ENCODE results near the gene GAST. TPM values are rescaled to one million over a fixed set of nuclear protein-coding genes. Genes with fewer than 3 reads are reported as not detected.
A peak's percentile ranks its signal among the peaks of the same experiment; 100 is the strongest.

Gene GAST
- total RNA-seq, 1 donor from 2014 or later: not detected

- H2AFZ ChIP-seq (ENCODE audit: low read depth, low read length): no peak overlapping the region
- Mint-ChIP-seq H3K27ac (ENCODE audit: unreplicated experiment) (no peak overlapping the region), H3K36me3 (ENCODE audit: low read depth, unreplicated experiment) (peaks cover 20% of the 10 kb centered on the region), H3K9me3 (ENCODE audit: unreplicated experiment) (peaks cover 2% of the 10 kb centered on the region), H3K4me3 (ENCODE audit: unreplicated experiment) (no peak overlapping the region), H3K4me1 (ENCODE audit: low read depth, unreplicated experiment) (peaks cover 6% of the 10 kb centered on the region), H3K27me3 (ENCODE audit: low read depth, unreplicated experiment) (peaks cover 4% of the 10 kb centered on the region)
- H3K4me2 ChIP-seq (ENCODE audit: low read length): no peak overlapping the region
- peaks cover 26% of the 10 kb centered on the region for H3K79me2 ChIP-seq (ENCODE audit: insufficient read depth, low read length)
- H3K4me1 ChIP-seq (ENCODE audit: insufficient read depth, low read length): peaks cover 23% of the 10 kb centered on the region
- TF ChIP-seq CTCF (IDR thresholded peaks at IDR 0.05; ENCODE audit: insufficient read depth, low read depth, low read length) (no peak), EZH2 (IDR thresholded peaks at IDR 0.05; ENCODE audit: insufficient read depth, low read length) (no peak)
- H4K20me1 ChIP-seq (ENCODE audit: insufficient read depth, low read length): peaks cover 23% of the 10 kb centered on the region
- H3K36me3 ChIP-seq (ENCODE audit: insufficient read depth, low read length): peaks cover 19% of the 10 kb centered on the region
- no peak for FAIRE-seq
- no peak for DNase-seq (ENCODE audit: low read depth)
- H3K4me3 ChIP-seq (ENCODE audit: insufficient read depth, low read depth, low read length): no peak overlapping the region
- H3K9ac ChIP-seq (ENCODE audit: low read length): no peak overlapping the region
- peaks cover 3% of the 10 kb centered on the region for H3K27me3 ChIP-seq (ENCODE audit: insufficient read depth, low read length)
- no peak overlapping the region for H3K27ac ChIP-seq (ENCODE audit: low read depth, low read length)
- no peaks in the 10 kb centered on the region for H3K9me3 ChIP-seq (ENCODE audit: insufficient read depth, low read depth, low read length)
Observed at GRCh38 chr17:41686281-41686680, 25.9 kb upstream of the GAST start.

- H3K4me2 ChIP-seq (ENCODE audit: low read length): peak overlapping the region; percentile 97
- FAIRE-seq (no peak), DNase-seq (ENCODE audit: low read depth) (no peak)
- no peaks in the 10 kb centered on the region for H3K9me3 ChIP-seq (ENCODE audit: insufficient read depth, low read depth, low read length)
- peaks cover 31% of the 10 kb centered on the region for H3K79me2 ChIP-seq (ENCODE audit: insufficient read depth, low read length)
- Mint-ChIP-seq H3K27me3 (ENCODE audit: low read depth, unreplicated experiment) (no peaks in the 10 kb centered on the region), H3K9me3 (ENCODE audit: unreplicated experiment) (peaks cover 2% of the 10 kb centered on the region), H3K4me1 (ENCODE audit: low read depth, unreplicated experiment) (peaks cover 14% of the 10 kb centered on the region), H3K4me3 (ENCODE audit: unreplicated experiment) (peak overlapping the region; percentile 90), H3K36me3 (ENCODE audit: low read depth, unreplicated experiment) (peaks cover 25% of the 10 kb centered on the region), H3K27ac (ENCODE audit: unreplicated experiment) (peak overlapping the region; percentile 81)
- H3K27ac ChIP-seq (ENCODE audit: low read depth, low read length): peak overlapping the region; percentile 89
- peak overlapping the region; percentile 100 for H3K9ac ChIP-seq (ENCODE audit: low read length)
- peak; percentile 21 for TF ChIP-seq CTCF (IDR thresholded peaks at IDR 0.05; ENCODE audit: insufficient read depth, low read depth, low read length)
- TF ChIP-seq EZH2 (IDR thresholded peaks at IDR 0.05; ENCODE audit: insufficient read depth, low read length): no peak
- peaks cover 3% of the 10 kb centered on the region for H3K27me3 ChIP-seq (ENCODE audit: insufficient read depth, low read length)
- H4K20me1 ChIP-seq (ENCODE audit: insufficient read depth, low read length): peaks cover 40% of the 10 kb centered on the region
- H3K4me3 ChIP-seq (ENCODE audit: insufficient read depth, low read depth, low read length): peak overlapping the region; percentile 88
- H2AFZ ChIP-seq (ENCODE audit: low read depth, low read length): peak overlapping the region; percentile 97
- H3K36me3 ChIP-seq (ENCODE audit: insufficient read depth, low read length): peaks cover 34% of the 10 kb centered on the region
- peaks cover 23% of the 10 kb centered on the region for H3K4me1 ChIP-seq (ENCODE audit: insufficient read depth, low read length)
Observed at GRCh38 chr17:41687828-41688640, 24.1 kb upstream of the GAST start.

Measured in astrocyte (in vitro differentiated cells and primary cell).